Measurements from ENCODE around the gene SRGAP2C.
"Not testable (repeated sequence)": the region's sequence is repeated elsewhere in the genome, so short reads cannot be mapped to it uniquely, and the experiment has no call there.

Gene SRGAP2C

GRCh38 chr1:121418369-121419049, 233.7 kb downstream of the SRGAP2C start:
- DNase-seq (ENCODE audit: low read depth, low spot score), result no peak

- not testable (repeated sequence) for DNase-seq (ENCODE audit: low read depth, low spot score)
Observed at GRCh38 chr1:121419050-121419615, 234.4 kb downstream of the SRGAP2C start.

- not testable (repeated sequence) for DNase-seq (ENCODE audit: low read depth, low spot score)
Observed at GRCh38 chr1:121421490-121421889, 236.7 kb downstream of the SRGAP2C start.

GRCh38 chr1:121423956-121424355, 239.2 kb downstream of the SRGAP2C start:
- DNase-seq (ENCODE audit: low read depth, low spot score), result not testable (repeated sequence)

- not testable (repeated sequence) for DNase-seq (ENCODE audit: low read depth, low spot score)
Observed at GRCh38 chr1:121433517-121433916, 248.7 kb downstream of the SRGAP2C start.

- not testable (repeated sequence) for DNase-seq (ENCODE audit: low read depth, low spot score)
Observed at GRCh38 chr1:121438862-121439261, 254.1 kb downstream of the SRGAP2C start.

GRCh38 chr1:121440993-121441392, 256.2 kb downstream of the SRGAP2C start:
- no peak for DNase-seq (ENCODE audit: low read depth, low spot score)
